ENCODE data around the gene CDH22.

Gene CDH22

GRCh38 chr20:46267108-46268105 lies 40.9 kb downstream of the CDH22 start:
- TF ChIP-seq CTCF (conservative IDR thresholded peaks at IDR 0.05; ENCODE audit: low read depth, low read length): no peak
- DNase-seq (ENCODE audit: low read depth): no peak

DNA sequence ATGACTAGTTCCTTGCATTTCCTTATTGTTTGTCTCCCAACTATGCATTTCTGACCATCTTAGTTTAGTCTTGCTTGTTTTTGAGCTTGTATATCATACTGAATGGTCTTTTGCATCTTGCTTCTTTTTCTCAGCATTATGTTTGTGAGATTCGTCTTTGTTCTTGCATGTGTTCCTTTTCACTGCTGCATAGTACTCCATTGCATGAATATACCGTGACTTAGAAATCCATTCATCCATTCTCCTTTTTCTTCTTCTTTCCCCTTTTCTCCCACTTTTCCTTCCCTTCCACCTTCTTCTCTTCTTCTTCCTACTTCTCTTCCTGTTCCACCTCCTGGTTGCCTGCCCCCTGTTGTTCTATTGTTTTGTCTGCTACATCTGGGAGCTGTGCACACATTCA lies 42.8 kb downstream of the CDH22 start:
- no peak overlapping the region for H3K4me3 ChIP-seq (ENCODE audit: low read length)
- TF ChIP-seq CTCF (conservative IDR thresholded peaks at IDR 0.05; ENCODE audit: low read depth, low read length): no peak
- no peak for DNase-seq (ENCODE audit: low read depth)

More at GRCh38 chr20:46267108-46268105, 40.9 kb downstream of the CDH22 start:
- H3K4me3 ChIP-seq (ENCODE audit: low read length): no peak overlapping the region

DNA sequence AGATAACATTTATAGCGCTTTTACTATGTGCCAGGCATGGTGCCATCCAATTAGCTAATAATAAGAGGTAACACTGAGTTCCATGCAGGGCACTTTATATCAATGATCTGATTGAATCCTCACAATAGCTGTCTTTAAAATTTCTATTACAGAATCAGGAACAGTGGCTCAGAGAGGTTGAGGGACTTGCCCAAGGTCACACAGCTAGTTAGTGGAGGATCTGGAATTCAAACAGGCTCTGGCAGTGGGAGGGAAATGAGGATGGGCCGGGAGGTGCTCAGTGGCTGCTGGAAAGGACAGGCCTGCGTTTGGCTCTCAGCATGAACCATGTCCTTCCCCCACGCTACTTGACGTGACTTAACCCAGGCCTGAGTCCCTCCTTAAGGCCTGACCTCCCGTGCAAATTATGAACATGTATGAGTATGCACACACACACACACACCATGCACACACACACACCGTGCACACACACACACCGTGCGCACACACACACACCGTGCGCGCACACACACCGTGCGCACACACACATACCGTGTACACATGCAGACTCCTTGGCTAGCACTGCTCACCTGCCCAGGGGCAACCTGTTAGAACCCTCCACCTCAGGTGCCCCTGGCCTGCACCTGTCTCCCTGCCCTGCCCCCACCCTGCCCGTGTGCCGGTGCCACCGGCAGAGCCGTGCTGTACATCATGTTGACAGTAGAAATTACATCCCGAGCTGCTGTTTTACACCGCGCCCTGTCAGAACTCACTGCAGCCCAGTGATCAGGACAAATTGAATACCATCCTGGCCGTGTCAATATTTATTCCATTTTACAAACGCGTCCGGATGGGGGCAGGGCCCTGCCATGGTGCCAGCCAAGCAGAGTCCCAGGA lies 43.7 kb downstream of the CDH22 start:
- no peak overlapping the region for H3K4me3 ChIP-seq (ENCODE audit: low read length)
- no peak for TF ChIP-seq CTCF (conservative IDR thresholded peaks at IDR 0.05; ENCODE audit: low read depth, low read length)
- DNase-seq (ENCODE audit: low read depth): no peak

DNA sequence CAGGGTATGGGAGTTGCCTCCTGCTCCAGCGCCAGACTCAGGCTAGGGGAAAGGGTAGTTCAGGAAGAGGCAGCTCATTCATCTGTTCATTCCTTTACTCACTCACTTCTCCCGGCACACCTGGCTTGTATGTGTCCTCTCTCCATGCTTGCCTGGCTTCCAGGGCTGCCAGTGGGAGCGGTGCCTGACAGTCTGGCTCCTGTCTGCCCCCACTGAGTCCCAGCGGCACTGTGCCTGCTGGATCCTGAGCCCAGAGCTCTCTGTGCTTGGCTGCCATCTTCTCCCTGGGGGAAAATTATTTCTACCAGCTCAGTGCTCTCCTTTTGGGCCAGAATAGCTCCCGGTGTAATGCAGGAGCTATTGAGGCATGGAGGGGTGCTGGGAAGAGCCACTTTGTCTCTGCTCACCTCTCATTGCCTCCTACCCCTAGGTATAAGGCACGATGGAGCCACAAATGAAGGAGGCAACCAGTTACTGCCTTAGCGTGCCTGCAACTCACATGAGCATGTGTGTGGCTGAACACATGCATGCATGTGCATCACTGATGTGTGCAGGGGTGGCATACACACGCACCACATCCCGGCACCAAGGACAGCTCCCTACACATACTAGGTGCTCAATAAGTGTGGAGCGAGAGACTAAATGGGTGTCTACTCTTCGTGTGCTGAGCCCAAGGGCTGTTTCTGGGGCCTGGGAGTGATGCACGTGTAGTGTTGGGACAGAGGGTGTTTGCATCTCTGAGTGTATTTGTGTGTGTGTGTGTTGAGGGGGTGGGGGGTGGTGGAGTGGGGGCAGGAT lies 46.6 kb downstream of the CDH22 start:
- H3K4me3 ChIP-seq (ENCODE audit: low read length): no peak overlapping the region
- no peak for TF ChIP-seq CTCF (conservative IDR thresholded peaks at IDR 0.05; ENCODE audit: low read depth, low read length)
- no peak for DNase-seq (ENCODE audit: low read depth)

- TF ChIP-seq CTCF (conservative IDR thresholded peaks at IDR 0.05; ENCODE audit: low read depth, low read length): no peak
- no peak for DNase-seq (ENCODE audit: low read depth)
- no peak overlapping the region for H3K4me3 ChIP-seq (ENCODE audit: low read length)
Observed at GRCh38 chr20:46260936-46261454, 47.3 kb downstream of the CDH22 start.

- H3K4me3 ChIP-seq (ENCODE audit: low read length): no peak overlapping the region
- DNase-seq (ENCODE audit: low read depth): no peak
- TF ChIP-seq CTCF (conservative IDR thresholded peaks at IDR 0.05; ENCODE audit: low read depth, low read length): no peak
Observed at GRCh38 chr20:46260480-46260879, 47.8 kb downstream of the CDH22 start.
